Measurements from ENCODE around the gene PACS1. TPM values are rescaled to one million over a fixed set of nuclear protein-coding genes. Genes with fewer than 3 reads are reported as not detected.

PACS1 gene
- total RNA-seq, 1 experiment from 2014 or later: 41.1 TPM

DNA sequence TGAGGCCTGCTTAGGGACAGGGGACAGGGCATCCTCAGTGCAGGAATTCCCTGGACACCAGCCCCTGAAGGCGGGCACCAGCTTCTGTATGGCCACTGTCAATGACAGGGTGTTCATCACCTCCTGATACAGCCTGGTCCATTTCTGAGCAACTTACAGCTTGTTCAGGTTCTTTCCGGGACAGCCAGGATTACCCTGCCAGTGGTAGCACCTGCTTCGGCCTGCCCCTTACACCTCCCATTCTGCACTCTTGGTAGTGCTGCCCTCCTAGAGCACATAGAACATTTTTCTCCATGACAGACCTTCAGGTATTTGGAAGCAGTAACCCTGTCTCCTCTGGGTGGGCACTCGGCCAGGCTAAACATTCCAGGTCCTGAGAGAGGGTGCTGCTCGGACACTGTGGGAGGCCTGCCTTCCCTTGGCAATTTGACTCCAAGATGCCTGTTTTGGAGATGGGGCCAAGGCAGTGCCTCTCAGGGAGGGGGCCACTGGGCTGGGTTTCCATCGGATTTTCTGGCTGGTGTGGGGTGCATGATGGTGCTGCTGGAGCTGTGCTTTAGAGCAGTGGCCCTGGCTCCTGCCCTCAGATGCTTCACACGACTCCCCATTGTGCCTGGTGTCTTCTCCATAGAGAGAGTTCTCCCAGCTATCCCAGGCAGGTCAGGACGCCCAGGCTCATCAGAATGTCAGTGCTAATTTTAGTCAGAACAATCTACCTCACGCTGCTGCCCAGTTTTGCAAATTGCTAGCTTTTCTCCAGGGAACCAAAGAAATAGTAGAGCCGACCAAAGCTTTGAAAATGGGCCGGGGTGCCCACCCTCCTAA is 22.3 kb upstream of the PACS1 start (continued):
- TF ChIP-seq REST (IDR thresholded peaks at IDR 0.05; ENCODE audit: low read depth): no peak
- TF ChIP-seq POLR2AphosphoS5 (IDR thresholded peaks at IDR 0.05; ENCODE audit: low read depth, low read length): no peak
- TF ChIP-seq MAX (IDR thresholded peaks at IDR 0.05): no peak
- TF ChIP-seq CEBPB (IDR thresholded peaks at IDR 0.05; ENCODE audit: low read depth): no peak
- no peak for TF ChIP-seq RAD21 (IDR thresholded peaks at IDR 0.05; ENCODE audit: low read depth)
- no peak for TF ChIP-seq JUND (IDR thresholded peaks at IDR 0.05)
- no peak for TF ChIP-seq SRF (IDR thresholded peaks at IDR 0.05; ENCODE audit: low read depth)
- TF ChIP-seq ZBTB33 (IDR thresholded peaks at IDR 0.05; ENCODE audit: extremely low read depth, insufficient replicate concordance, low read length): no peak
- TF ChIP-seq FOSL1 (IDR thresholded peaks at IDR 0.05; ENCODE audit: low read depth): no peak

Data from HCT116 (cell line).